K562 (cell line): Measurements from ENCODE around the gene ANAPC13. TPM values are rescaled to one million over a fixed set of nuclear protein-coding genes. Genes with fewer than 3 reads are reported as not detected.

Experiments
- E2F6 ChIP-seq, 2 experiments: IDR thresholded peaks; 2 replicates each; pipeline ENCODE4 v1.6.1; 2011; ENCODE audit warnings: borderline replicate concordance in 1 of 2, control low read depth in 1 of 2, low read depth in 1 of 2, low read length in 1 of 2, mild to moderate bottlenecking in 1 of 2, mixed read lengths in 1 of 2, moderate library complexity in 1 of 2; ENCODE audit not compliant: insufficient read depth in 1 of 2, insufficient read length in 1 of 2, poor library complexity in 1 of 2, severe bottlenecking in 1 of 2; ENCODE audit errors: extremely low read depth in 1 of 2
- EP400 ChIP-seq: fragments of 450-650 bp; IDR thresholded peaks from 2 replicates; pipeline ENCODE4 v1.6.1; 2017; ENCODE audit warnings: antibody characterized with exemption, mild to moderate bottlenecking, moderate library complexity
- GABPA ChIP-seq: fragments of 200-800 bp; sonication (Bioruptor generic); conservative IDR thresholded peaks from 2 replicates; pipeline ENCODE4 v1.6.1; 2016; ENCODE audit warnings: low read depth, missing genetic modification characterization, missing compliant biosample characterization
- MXI1 ChIP-seq: IDR thresholded peaks from 2 replicates; pipeline ENCODE4 v1.6.1; 2011; ENCODE audit warnings: low read depth, mild to moderate bottlenecking, improper control_type of control experiment, low read length
- PRDM10 ChIP-seq: fragments of 450-650 bp; IDR thresholded peaks from 2 replicates; pipeline ENCODE4 v1.6.1; 2018; ENCODE audit not compliant: partially characterized antibody
- RBBP5 ChIP-seq: fragments of 200-600 bp; sonication (generic); IDR thresholded peaks from 2 replicates; pipeline ENCODE4 v1.6.1; 2012; ENCODE audit warnings: borderline replicate concordance, mild to moderate bottlenecking, low read length, control low read depth, inconsistent platforms; ENCODE audit not compliant: insufficient read depth, poor library complexity, severe bottlenecking
- RNF2 ChIP-seq: sonication (generic); IDR thresholded peaks from 2 replicates; pipeline ENCODE4 v1.6.1; 2016
- SMAD2 ChIP-seq: fragments of 150-350 bp; IDR thresholded peaks from 2 replicates; pipeline ENCODE4 v1.6.1; 2014; ENCODE audit warnings: low read depth, mild to moderate bottlenecking, low read length
- TCF7L2 ChIP-seq: fragments of 150-350 bp; IDR thresholded peaks from 2 replicates; pipeline ENCODE4 v1.6.1; 2016; ENCODE audit warnings: low read depth, mild to moderate bottlenecking, low read length, moderate library complexity
- ZHX1 ChIP-seq: fragments of 150-350 bp; conservative IDR thresholded peaks from 2 replicates; pipeline ENCODE4 v1.6.1; 2014; ENCODE audit warnings: low read length
- ZNF639 ChIP-seq, 2 experiments: fragments of 200-800 bp in 1 of 2; sonication (Bioruptor generic) in 1 of 2; sonication (generic) in 1 of 2; formaldehyde crosslinking in 1 of 2; IDR thresholded peaks in 1 of 2; conservative IDR thresholded peaks in 1 of 2; 2 replicates each; pipeline versions ENCODE4 v1.5.0 to v1.6.1; 2016 to 2020; ENCODE audit warnings: missing compliant biosample characterization in 1 of 2, missing genetic modification characterization in 1 of 2, missing genetic modification reagents in 1 of 2
- ZNF785 ChIP-seq: fragments of 250-450 bp; sonication (Bioruptor Pico); IDR thresholded peaks from 2 replicates; pipeline ENCODE4 v1.4.0; 2020; ENCODE audit warnings: mild to moderate bottlenecking
- ZNF79 ChIP-seq: fragments of 250-450 bp; sonication (Bioruptor Pico); IDR thresholded peaks from 2 replicates; pipeline ENCODE4 v1.4.0; 2020; ENCODE audit warnings: low read depth, mild to moderate bottlenecking, moderate library complexity
- polyA plus RNA-seq, 8 experiments: library from polyadenylated mRNA; depleted of rRNA in 4 of 8; stranded (reverse) in 5 of 8; unstranded in 3 of 8; fragments of >200 nt; fragmentation: Nextera tagmentation in 2 of 8; fragmentation: Illumina TruSeq in 1 of 8; extraction: Ambion mirVana in 2 of 8; extraction: Trizol in 1 of 8; gene quantifications; 2 replicates each; pipeline versions ENCODE4 v1.2.1 to v1.2.3, GENCODE V29; 2011 to 2014; ENCODE audit warnings: inconsistent platforms in 1 of 8, missing spikeins in 1 of 8
- total RNA-seq, 7 experiments: library from RNA; depleted of rRNA in 6 of 7; stranded (reverse); fragments of >200 nt in 6 of 7; fragmentation: Illumina TruSeq in 2 of 7; extraction: Trizol in 2 of 7; gene quantifications; 2 replicates each; pipeline versions ENCODE4 v1.2.1 to v1.2.3, GENCODE V29; 2011 to 2021; ENCODE audit warnings: low replicate concordance in 1 of 7

The ANAPC13 gene
- total and polyA plus RNA-seq, 9 of the 15 experiments (the other 6 are each of a cell fraction or from before 2014, with no cell fraction given) = 48.5 to 238 (median 68.5) TPM

- no peak for TF ChIP-seq ZHX1
- TF ChIP-seq RBBP5 = peak; percentile 81
- no peak for TF ChIP-seq ZNF79
- TF ChIP-seq PRDM10 = peak; percentile 99
- 0 out of 4 replicates have a peak, but pooled peaks of 1 of the 2 experiments have one; percentile 48 for TF ChIP-seq ZNF639 (CRISPR knock-in tag; conservative IDR thresholded peaks at IDR 0.05 in 1 of 2, IDR thresholded peaks at IDR 0.05 in 1 of 2)
- peak; percentile 77 for TF ChIP-seq GABPA
- TF ChIP-seq SMAD2 = no peak
- no peak for TF ChIP-seq ZNF785 (CRISPR knock-in tag)
- TF ChIP-seq TCF7L2 = peak; percentile 84
- peak; percentile 74 for TF ChIP-seq RNF2
- peak; percentile 72 to 82 for TF ChIP-seq E2F6 (IDR thresholded peaks at IDR 0.05; ENCODE audit: borderline replicate concordance in 1 of 2, extremely low read depth in 1 of 2, insufficient read depth in 1 of 2, insufficient read length in 1 of 2, low read depth in 1 of 2, low read length in 1 of 2, poor library complexity in 1 of 2, severe bottlenecking in 1 of 2)
- peak; percentile 50; the same call in 1 of the 2 replicates for TF ChIP-seq MXI1
- TF ChIP-seq EP400 = peak; percentile 95
These were observed at the start of gene ANAPC13, which contains the start of gene CEP63 (continued) for GRCh38 chr3:134485718-134486576.
